Stimulated activated CD8-positive, alpha-beta memory T cell treated with anti-CD3 and anti-CD28 coated beads, Interleukin-12 subunit alpha, Interleukin-12 subunit beta, amount 100 ng/mL, for 24 hours (primary cell): ENCODE results near the gene PCDHGB2.
"Not testable (repeated sequence)": the region's sequence is repeated elsewhere in the genome, so short reads cannot be mapped to it uniquely, and the experiment has no call there.

ENCODE experiments used
- DNase-seq: peaks from one replicate; pipeline ENCODE4 v3.0.0-alpha.2; 2020; ENCODE audit errors: extremely low read depth

Gene PCDHGB2

DNA sequence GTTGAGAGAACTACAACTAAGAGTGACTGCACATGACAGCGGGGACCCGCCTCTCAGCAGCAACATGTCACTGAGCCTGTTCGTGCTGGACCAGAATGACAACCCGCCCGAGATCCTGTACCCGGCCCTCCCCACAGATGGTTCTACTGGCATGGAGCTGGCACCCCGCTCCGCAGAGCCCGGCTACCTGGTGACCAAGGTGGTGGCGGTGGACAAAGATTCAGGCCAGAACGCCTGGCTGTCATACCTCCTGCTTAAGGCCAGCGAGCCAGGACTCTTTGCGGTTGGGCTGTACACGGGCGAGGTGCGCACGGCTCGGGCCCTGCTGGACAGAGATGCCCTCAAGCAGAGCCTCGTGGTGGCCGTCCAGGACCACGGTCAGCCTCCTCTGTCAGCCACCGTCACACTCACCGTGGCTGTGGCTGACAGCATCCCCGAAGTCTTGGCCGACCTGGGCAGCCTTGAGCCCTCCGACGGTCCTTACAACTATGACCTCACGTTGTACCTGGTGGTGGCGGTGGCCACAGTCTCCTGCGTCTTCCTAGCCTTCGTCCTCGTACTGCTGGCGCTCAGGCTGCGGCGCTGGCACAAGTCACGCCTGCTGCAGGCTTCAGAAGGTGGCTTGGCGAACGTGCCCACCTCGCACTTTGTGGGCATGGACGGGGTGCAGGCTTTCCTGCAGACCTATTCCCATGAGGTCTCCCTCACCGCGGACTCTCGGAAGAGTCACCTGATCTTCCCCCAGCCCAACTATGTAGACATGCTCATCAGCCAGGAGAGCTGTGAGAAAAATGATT is 24.9 kb downstream of the PCDHGB2 start:
- DNase-seq = no peak

DNA sequence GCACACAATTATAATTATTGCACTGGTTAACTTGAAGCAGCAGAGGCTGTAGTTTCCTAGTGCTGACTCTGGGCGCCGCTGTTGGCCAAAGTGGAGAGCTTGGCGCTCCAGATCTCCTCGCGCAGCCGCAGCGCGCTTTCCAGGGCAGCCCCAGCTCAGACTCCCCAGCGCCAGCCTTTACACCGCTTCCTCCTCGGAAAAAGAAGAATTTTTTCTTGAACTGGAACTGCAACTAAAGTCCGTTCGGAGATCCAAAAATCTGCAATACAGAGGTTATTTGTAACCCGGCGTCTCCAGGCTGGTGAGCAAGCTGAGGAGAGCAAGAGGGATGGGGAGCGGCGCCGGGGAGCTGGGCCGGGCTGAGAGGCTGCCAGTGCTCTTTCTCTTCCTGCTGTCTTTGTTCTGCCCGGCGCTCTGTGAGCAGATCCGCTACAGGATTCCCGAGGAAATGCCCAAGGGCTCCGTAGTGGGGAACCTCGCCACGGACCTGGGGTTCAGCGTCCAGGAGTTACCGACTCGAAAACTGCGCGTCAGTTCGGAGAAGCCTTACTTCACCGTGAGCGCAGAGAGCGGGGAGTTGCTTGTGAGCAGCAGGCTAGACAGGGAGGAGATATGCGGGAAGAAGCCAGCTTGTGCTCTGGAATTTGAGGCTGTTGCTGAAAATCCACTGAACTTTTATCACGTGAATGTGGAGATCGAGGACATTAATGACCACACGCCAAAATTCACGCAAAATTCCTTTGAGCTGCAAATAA is 27.9 kb downstream of the PCDHGB2 start, which contains the start of gene PCDHGB4:
PCDHGB4 (plus strand) TSS at position 142 of the 755 bp plus-strand sequence; CDS start at position 329, 187 bp downstream.
- DNase-seq = not testable (repeated sequence)

DNA sequence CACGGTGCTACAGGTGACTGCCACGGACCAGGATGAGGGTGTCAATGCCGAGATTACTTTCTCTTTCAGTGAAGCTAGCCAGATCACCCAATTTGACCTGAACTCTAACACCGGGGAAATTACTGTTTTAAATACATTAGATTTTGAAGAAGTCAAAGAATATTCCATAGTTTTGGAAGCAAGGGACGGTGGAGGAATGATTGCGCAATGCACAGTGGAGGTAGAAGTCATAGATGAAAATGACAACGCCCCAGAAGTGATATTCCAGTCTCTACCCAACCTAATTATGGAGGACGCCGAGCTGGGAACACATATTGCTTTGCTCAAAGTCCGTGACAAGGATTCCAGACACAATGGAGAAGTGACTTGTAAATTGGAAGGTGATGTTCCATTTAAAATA is 28.9 kb downstream of the PCDHGB2 start:
- DNase-seq = no peak

DNA sequence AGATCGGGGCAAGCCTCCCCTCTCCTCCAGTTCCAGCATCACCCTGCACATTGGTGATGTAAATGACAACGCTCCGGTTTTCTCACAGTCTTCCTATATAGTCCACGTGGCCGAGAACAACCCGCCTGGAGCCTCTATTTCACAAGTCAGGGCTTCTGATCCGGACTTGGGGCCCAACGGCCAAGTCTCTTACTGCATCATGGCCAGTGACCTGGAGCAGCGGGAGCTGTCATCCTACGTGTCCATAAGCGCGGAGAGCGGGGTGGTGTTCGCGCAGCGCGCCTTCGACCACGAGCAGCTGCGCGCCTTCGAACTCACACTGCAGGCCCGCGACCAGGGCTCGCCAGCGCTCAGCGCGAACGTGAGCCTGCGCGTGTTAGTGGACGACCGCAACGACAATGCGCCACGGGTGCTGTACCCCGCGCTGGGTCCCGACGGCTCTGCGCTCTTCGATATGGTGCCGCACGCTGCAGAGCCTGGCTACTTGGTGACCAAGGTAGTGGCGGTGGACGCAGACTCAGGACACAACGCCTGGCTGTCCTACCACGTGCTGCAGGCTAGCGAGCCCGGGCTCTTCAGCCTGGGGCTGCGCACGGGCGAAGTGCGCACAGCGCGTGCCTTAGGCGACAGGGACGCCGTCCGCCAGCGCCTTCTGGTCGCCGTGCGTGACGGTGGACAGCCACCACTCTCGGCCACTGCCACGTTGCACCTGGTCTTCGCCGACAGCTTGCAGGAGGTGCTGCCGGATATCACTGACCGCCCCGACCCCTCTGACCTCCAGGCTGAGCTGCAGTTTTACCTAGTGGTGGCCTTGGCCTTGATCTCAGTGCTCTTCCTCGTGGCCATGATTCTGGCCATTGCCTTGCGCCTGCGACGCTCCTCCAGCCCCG is 29.6 kb downstream of the PCDHGB2 start:
- DNase-seq = no peak

DNA sequence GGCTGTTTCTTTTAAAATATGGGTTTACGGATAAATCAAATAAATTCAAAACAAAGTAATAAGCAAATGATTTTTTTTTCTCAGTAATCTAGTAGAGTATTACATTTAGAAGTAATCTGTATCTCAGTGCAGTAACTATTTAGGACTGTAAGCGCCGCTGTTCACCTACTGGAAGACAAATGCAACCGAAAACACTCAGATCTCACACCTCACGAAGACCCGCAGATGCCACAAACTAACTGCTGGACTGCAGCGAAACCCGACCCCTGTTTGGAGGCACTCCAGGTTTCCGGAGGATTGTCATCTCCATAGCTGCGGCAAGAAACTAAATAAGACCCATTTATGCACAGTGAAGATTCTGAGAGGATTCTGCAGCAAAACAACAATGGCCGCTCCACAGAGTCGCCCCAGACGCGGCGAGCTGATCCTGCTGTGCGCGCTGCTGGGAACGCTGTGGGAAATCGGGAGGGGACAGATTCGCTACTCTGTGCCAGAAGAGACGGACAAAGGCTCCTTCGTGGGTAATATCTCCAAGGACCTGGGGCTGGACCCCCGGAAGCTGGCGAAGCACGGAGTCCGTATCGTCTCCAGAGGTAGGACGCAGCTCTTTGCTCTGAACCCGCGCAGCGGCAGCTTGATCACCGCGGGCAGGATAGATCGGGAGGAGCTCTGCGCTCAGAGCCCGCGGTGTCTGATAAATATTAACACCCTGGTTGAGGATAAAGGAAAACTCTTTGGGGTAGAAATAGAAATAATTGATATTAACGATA is 32.8 kb downstream of the PCDHGB2 start, which contains the start of gene PCDHGA8:
PCDHGA8 (plus strand) TSS at position 205 of the 770 bp plus-strand sequence; CDS start at position 386, 181 bp downstream.
- no peak for DNase-seq

DNA sequence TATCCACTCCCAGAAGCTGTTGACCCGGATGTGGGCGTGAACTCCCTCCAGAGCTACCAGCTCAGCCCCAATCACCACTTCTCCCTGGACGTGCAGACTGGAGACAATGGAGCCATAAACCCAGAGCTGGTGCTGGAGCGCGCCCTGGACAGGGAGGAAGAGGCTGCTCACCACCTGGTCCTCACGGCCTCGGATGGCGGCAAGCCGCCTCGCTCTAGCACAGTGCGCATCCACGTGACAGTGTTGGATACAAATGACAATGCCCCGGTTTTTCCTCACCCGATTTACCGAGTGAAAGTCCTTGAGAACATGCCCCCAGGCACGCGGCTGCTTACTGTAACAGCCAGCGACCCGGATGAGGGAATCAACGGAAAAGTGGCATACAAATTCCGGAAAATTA is 33.5 kb downstream of the PCDHGB2 start:
- DNase-seq = no peak

DNA sequence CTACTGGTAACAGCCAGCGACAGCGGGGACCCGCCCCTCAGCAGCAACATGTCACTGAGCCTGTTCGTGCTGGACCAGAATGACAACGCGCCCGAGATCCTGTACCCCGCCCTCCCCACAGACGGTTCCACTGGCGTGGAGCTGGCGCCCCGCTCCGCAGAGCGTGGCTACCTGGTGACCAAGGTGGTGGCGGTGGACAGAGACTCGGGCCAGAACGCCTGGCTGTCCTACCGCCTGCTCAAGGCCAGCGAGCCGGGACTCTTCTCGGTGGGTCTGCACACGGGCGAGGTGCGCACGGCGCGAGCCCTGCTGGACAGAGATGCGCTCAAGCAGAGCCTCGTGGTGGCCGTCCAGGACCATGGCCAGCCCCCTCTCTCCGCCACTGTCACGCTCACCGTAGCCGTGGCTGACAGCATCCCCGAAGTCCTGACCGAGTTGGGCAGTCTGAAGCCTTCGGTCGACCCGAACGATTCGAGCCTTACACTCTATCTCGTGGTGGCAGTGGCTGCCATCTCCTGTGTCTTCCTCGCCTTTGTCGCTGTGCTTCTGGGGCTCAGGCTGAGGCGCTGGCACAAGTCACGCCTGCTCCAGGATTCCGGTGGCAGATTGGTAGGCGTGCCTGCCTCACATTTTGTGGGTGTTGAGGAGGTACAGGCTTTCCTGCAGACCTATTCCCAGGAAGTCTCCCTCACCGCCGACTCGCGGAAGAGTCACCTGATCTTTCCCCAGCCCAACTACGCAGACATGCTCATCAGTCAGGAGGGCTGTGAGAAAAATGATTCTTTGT is 34.8 kb downstream of the PCDHGB2 start:
- not testable (repeated sequence) for DNase-seq

DNA sequence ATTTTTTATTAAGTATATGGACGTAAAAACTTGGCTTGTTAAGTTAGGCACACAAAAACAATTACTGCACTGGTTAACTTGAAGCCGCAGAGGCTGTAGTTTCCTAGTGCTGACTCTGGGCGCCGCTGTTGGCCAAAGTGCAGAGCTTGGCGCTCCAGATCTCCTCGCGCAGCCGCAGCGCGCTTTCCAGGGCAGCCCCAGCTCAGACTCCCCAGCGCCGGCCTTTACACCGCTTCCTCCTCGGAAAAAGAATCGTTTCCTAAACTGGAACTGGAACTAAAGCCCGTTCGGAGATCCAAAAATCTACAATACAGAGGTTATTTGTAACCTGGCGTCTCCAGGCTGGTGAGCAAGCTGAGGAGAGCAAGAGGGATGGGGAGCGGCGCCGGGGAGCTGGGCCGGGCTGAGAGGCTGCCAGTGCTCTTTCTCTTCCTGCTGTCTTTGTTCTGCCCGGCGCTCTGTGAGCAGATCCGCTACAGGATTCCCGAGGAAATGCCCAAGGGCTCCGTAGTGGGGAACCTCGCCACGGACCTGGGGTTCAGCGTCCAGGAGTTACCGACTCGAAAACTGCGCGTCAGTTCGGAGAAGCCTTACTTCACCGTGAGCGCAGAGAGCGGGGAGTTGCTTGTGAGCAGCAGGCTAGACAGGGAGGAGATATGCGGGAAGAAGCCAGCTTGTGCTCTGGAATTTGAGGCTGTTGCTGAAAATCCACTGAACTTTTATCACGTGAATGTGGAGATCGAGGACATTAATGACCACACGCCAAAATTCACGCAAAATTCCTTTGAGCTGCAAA is 38.2 kb downstream of the PCDHGB2 start, which contains the start of gene PCDHGB5:
PCDHGB5 (plus strand) TSS at position 192 of the 796 bp plus-strand sequence; CDS start at position 373, 181 bp downstream.
- DNase-seq = not testable (repeated sequence)

DNA sequence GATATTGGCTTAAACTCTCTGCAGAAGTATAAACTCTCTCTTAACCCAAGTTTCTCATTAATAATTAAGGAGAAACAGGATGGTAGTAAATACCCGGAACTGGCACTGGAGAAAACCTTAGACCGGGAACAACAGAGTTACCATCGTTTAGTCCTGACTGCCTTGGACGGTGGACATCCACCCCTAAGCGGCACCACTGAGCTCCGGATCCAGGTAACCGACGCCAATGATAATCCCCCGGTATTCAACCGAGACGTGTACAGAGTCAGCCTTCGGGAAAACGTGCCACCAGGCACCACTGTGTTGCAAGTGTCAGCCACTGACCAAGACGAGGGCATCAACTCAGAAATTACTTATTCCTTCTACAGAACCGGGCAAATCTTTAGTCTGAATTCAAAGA is 38.8 kb downstream of the PCDHGB2 start:
- no peak for DNase-seq

DNA sequence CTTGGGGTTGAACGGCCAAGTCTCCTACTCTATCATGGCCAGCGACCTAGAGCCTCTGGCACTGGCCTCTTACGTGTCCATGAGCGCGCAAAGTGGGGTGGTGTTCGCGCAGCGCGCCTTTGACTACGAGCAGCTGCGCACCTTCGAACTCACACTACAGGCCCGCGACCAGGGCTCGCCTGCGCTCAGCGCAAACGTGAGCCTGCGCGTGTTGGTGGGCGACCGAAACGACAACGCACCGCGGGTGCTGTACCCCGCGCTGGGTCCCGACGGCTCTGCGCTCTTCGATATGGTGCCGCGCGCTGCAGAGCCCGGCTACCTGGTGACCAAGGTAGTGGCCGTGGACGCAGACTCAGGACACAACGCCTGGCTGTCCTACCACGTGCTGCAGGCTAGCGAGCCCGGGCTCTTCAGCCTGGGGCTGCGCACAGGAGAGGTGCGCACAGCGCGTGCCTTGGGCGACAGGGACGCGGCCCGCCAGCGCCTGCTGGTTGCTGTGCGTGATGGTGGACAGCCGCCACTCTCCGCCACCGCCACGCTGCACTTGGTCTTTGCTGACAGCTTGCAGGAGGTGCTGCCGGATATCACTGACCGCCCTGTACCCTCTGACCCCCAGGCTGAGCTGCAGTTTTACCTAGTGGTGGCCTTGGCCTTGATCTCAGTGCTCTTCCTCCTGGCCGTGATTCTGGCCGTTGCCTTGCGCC is 39.9 kb downstream of the PCDHGB2 start:
- DNase-seq = no peak

DNA sequence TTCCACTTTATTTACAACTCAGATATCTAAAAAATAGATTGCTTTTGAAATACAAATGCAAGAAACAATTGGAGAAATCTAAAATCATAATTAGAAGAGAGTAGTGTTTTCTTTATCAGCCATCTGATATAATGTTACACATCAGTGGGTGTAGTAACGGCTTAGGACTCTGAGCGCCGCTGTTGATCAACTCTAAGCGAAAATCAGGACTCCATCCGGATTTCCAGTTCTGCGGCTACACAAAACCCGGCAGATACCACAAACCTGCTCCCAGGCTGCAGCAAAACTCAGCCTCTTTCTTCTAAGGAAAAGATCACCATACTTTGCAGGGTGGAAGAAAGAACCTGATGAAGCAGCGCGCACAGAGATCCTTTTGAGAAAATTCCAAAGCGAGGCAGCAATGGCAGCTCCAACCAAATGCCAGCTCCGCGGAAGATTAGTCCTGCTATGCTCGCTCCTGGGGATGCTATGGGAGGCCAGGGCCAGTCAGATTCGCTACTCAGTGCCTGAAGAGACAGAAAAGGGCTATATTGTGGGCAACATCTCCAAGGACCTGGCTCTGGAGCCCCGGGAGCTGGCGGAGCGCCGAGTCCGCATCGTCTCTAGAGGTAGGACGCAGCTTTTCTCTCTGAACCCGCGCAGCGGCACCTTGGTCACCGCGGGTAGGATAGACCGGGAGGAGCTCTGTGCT is 42.9 kb downstream of the PCDHGB2 start, which contains the start of gene PCDHGA9:
PCDHGA9 (plus strand) TSS at position 226 of the 691 bp plus-strand sequence; CDS start at position 401, 175 bp downstream.
- no peak for DNase-seq

DNA sequence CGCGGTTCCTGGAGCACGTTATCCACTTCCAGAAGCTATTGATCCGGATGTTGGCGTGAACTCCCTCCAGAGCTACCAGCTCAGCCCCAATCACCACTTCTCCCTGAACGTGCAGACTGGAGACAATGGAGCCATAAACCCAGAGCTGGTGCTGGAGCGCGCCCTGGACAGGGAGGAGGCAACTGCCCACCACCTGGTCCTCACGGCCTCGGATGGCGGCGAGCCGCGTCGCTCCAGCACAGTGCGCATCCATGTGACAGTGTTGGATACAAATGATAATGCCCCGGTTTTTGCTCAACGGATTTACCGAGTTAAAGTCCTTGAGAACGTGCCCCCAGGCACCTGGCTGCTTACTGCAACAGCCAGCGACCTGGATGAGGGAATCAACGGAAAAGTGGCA is 43.6 kb downstream of the PCDHGB2 start:
- no peak for DNase-seq

DNA sequence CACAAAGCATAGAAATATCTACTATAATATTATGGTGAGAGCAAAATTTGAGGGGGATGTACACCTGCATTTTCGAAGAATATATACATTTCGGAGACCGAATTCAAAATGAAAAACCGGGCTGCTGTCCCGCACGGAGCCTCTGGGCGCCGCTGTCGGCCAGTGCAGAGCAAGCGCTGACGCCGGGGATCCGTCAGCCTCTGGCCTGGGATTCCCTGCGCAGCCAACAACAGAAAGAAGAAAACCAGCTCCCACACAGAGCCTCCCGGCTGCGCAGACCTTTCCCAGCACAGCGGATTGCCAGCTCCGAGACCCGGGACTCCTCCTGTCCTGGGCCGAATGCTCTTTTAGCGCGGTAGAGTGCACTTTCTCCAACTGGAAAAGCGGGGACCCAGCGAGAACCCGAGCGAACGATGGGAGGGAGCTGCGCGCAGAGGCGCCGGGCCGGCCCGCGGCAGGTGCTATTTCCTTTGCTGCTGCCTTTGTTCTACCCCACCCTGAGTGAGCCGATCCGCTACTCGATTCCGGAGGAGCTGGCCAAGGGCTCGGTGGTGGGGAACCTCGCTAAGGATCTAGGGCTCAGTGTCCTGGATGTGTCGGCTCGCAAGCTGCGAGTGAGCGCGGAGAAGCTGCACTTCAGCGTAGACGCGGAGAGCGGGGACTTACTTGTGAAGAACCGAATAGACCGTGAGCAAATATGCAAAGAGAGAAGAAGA is 48.2 kb downstream of the PCDHGB2 start, which contains the start of gene PCDHGB6:
PCDHGB6 (plus strand) TSS at position 232 of the 716 bp plus-strand sequence; CDS start at position 414, 182 bp downstream.
- not testable (repeated sequence) for DNase-seq

DNA sequence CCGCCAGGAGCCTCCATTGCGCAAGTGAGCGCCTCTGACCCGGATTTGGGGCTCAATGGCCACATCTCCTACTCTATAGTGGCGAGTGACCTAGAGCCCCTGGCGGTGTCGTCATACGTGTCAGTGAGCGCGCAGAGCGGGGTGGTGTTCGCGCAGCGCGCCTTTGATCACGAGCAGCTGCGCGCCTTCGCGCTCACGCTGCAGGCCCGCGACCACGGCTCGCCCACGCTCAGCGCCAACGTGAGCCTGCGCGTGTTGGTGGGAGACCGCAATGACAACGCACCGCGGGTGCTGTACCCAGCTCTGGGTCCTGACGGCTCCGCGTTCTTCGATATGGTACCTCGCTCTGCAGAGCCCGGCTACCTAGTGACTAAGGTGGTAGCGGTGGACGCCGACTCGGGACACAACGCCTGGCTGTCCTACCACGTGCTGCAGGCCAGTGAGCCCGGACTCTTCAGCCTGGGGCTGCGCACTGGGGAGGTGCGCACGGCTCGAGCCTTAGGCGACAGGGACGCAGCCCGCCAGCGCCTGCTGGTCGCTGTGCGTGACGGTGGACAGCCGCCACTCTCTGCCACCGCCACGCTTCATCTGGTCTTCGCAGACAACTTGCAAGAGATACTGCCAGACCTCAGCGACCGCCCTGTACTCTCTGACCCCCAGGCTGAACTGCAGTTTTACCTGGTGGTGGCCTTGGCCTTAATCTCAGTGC is 50.0 kb downstream of the PCDHGB2 start:
- DNase-seq = no peak

DNA sequence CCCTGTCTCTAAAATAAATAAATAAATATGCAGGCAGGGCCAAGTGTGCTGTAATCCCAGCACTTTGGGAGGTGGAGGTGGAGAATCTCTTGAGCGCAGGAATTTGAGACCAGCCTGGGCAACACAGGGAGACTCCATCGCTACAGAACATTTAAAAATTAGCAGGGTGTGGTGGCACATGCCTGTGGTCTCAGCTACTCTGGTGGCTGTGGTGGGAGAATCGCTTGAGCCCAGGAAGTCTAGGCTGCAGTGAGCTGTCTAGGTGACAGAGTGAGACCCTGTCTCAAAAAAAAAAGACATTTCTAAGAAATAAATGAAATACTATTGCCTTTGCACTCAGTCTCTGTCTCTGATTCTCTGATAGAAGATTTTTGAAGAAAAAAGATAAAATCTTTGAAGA is 51.8 kb downstream of the PCDHGB2 start:
- DNase-seq = no peak
